NCI-H526 treated with DMSO at 0.1 percent for 48 hours (cell line): ENCODE measurements around the gene PNO1.
"Not testable (repeated sequence)": the region's sequence is repeated elsewhere in the genome, so short reads cannot be mapped to it uniquely, and the experiment has no call there.

ENCODE experiments used
- DNase-seq: peaks from one replicate; lab custom pipeline; 2025; lab: John Stamatoyannopoulos, UW

PNO1 gene

DNA sequence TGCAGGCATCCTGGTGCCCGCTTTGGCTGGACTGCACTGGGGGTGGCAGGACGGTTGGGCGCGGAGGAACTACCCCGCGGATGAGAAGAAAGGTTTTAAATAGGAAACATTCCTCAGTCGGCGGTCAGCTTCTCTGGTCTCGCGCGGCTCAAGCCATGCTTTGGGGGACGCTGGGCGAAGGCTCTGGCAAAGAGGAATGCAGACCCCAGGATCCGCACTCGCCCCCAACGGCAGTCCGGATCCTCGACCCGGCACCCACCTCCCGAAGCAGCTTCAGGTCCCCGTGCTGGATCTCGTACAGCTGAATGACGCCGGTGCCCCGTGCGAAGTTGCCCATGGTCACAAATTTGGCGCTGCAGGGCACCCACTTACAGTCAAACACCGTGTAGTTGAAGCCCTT lies 686 bp upstream of the PNO1 start:
- DNase-seq, result no peak

DNA sequence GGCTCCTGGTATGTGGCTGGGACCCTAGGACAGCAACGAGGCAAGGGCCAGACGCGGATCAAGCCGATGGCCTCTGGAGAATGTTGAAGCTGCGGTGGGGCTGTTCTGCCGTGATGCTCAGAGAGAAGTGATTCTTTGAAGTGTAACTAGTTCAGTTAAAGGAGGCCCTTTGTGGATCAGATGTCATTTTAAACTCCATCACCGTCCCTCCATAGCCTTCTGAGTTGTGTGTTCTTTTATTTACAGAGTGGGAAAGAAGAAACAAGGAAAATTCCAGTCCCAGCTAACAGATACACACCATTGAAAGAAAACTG lies 403 bp downstream of the PNO1 start:
- DNase-seq, result no peak

DNA sequence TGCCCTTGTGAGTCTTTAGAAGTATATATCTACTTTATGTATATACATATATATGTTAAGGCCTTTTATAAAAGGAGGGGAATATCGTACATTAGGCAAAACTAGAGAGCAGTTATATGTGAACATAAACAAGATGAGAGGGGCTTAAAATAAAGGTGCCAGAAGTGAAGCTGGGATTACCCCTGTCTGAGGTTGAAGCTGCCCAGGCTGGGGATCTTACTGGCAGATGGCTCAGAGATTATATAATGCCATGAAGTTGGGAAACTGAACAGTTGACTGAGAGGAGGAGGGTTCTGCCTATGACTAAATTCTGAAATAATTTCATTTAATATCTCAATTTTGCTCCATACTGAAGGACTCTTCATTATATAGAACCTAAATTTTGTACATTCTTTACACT lies 6.0 kb downstream of the PNO1 start:
- DNase-seq, result no peak

DNA sequence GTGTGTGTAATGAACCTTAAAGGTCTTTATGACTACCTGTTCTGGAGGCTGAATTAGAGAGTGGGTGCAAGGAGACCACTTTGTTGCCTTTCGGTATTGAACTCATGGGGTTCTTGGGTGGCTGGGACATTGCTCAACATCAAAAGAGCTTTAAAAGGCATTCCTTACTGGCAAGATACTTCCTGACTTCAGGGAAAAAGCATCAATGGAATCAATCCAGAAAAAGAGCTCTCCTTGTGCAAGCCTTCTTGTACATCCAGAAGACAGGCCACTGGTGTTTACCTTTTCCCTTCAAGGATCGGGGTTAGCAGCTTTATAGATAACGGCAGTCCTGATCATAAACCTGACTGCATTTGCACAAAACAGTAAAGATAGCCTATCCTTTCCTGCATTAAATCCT lies 9.5 kb downstream of the PNO1 start:
- no peak for DNase-seq

DNA sequence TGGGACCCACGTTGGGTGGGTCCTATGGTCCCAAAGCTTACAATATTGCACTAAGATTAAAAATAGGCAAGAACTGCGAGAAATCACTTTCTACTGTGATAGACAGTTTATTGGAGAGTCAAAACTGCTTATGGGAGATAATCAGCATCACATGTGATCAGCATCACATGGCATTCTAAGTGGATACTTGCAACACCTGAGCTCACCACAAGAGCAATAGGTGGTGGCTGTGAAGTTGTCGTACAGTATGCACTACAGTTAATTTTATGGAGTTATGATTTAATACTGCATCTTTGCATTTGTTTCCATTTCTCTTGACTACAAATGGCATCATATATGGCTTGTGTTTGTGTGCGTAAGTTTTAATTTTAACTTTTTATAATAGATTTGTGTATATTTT lies 11.6 kb downstream of the PNO1 start:
- no peak for DNase-seq

DNA sequence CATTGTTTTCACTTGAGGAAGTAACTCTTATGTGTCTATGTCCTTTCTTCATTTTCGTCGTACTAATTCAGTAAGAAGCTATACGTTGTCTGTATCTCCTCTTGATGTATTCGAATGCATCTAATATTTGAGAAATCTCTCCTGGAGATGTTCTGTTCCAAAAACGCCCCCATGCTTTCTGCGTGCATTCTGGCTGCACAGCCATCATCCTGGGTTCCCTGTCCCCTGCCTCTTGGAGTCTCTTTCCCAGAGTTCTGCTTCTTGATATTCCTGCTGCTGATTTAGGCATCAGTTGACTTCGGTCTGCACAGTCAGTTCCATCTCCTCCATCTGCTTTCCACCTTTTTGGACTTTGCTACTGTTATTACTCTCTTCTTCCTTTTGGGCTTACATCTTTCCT lies 13.5 kb downstream of the PNO1 start:
- no peak for DNase-seq

DNA sequence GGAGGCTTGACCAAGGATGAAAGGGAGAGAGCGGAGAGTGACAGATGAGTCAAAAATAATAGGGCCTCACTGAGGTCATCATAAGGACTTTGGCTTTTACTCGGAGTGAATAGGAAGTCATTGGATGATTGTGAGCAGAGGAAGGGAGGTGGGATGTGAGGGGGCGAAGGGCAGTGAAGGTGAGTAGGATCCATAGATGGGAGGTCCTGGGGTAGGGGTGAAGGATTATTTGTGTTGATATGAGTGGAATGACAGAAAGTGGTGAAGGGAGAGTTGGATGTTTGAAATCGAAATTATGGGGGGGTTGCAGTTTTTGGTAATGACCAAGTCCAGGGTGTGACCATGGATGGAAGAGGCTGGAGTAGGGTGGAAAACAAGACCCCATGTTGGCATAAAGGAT lies 14.0 kb downstream of the PNO1 start:
- DNase-seq, result no peak

DNA sequence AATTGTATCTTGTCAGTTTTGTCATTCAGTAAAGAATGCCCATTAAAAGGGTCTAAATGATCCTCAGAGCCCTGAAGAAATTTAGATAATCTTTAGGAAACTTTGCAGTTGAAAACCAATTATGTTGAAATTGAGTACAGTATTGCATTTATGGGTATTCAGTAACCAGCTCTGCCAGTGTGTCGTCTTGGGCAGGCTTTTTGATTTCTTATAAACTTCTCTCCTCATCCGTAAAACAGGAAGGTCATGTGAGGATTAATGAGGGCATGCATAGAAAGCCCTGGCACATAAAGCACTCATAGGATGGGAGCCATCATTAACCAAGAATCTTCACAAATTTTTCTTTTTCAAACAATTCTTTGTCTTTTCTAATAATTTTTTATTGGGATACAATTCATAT lies 14.8 kb downstream of the PNO1 start:
- no peak for DNase-seq

DNA sequence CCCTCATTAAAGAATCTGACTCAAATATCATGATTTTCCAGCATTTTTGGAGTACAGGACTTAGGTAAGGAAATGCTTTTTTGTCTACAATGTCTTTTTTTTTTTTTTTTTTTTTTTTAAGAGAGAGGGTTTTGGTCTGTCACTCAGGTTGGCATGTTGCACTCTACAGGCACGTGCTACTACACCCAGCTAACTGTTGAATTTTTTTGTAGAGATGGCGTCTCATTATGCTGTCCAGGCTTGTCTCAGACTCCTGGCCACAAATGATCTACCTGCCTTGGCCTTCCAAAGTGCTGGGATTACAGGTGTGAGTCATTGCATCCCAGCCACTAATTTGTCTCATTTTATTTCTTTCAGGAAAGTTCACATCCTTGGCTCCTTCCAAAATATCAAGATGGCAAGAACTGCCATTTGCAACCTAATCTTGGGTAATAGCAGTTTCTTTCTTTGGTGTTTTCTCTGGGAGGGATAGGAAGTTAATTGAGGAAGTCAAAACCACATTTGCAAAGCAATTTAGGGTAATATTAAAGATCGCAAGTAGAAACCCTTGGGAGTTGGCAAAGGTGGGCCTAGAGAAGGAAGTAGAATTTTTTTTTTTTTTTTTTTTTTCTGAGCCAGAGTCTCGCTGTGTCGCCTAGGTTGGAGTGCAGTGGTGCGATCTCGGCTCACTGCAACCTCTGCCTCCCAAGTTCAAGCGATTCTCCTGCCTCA lies 15.5 kb downstream of the PNO1 start:
- DNase-seq, result no peak

DNA sequence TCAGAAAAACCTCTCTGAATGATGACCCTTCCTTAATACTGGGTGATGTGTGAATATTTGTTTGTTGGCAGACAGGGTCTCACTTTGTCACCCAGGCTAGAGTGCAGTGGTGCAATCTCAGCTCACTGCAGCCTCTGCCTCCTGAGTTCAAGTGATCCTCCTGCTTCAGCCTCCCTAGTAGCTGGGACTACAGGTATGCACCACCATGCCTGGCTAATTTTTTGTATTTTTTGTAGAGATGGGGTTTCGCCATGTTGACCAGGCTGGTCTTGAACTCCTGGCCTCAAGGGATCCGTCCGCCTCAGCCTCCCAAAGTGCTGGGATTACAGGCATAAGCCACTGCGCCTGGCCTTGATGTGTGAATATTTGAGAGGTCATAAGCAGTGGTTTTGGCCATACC lies 17.5 kb downstream of the PNO1 start:
- not testable (repeated sequence) for DNase-seq

DNA sequence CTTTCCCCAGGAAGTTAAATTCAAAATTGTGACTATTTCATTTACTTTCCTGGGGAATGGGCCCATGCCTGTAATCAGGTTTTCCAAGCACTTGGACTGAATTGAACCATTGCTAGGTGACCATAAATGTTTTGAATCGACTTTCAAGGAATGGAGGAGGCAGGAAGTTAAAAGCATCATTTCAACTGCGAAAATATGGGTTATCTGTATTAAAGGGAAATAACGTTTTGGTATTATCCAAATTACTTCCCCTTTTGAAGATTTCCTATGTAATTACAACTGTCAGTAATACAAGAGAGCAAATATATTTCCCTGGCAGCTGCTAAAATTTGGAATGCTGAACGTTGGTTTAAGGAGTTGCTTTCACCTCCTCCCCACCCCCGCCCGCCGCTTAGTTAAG lies 19.0 kb downstream of the PNO1 start:
- no peak for DNase-seq

DNA sequence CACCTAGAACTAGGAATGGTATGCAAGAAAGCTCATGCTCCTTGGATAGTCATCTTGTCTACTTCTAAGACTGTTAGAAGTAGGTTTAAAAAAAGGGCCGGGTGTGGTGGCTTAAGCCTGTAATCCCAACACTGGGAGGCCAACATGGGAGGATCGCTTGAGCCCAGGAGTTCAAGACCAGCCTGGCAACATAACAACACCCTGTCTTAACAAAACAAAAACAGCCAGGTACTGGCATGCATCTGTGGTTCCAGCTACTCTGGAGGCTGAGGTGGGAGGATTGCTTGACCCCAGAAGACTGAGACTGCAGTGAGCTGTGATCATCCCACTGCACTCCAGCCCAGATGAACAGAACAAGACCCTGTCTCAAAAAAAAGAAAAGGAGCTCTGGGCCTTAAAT lies 19.9 kb downstream of the PNO1 start:
- DNase-seq, result no peak

DNA sequence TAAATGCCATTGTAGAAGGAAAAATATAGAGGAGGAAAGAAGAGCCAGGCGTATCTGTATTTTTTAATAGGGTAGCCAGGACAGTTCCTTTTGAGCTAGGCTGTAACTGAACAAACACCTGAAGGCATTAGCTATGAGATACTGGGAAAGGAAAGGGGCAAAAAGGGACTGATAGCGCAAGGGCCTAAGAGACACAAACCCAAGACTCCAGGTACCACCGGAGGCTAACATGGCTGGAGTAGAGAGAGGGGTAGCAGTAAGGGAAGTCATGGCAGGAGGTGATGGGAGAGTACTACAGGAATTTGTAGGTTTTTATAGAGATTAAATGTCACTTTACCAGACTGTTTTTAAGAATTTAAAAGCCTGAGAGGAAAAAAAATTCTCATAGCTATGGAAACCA lies 20.7 kb downstream of the PNO1 start:
- no peak for DNase-seq

DNA sequence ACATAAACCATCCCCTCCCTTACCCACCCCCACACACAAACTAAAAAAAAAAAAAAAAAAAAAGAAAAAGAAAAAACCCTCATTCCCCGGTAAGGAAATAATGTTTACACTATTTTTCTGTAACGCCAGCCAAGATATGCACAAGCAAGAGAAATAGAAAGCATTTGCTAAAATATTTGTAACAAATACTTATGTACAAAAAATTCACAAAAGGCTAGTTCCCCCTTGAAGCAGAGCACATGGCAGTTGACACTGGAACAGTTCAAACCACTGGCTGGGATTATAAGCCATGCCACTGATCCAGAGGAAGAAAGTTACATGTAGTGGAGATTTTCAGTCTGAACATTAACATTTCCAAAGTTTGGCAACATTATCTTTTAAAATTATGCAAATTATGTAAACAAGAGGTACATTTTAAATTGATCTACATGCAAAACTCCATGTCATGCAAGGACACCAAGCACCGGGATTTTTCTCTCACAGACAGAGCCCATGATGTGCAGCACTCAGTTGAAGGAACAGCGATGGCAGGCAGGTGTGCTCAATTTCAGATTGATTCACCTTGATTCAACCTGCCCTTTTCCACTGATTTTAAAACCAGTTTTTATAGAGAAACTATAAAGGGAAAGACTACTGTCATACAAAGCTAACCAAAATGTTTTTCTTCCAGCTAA lies 21.4 kb downstream of the PNO1 start:
- DNase-seq, result no peak

DNA sequence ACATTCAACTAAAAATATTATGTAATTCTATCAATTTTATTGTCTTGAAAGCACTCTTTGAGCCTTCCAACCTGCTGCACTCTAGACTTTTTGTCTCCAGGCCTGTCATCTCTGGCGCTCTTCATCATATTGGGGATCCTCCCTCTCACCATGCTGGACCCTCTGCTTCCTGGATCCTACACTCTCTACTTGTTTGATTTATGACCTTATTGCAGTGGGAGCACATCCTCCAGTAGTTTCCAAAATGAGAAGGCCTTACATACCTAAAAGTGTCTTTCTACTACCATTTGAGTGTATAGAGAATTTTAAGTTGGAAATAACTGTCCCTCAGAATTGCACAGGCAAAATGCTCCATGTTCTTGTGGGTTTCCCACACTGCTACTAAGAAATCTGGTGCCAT lies 25.2 kb downstream of the PNO1 start:
- DNase-seq, result no peak

DNA sequence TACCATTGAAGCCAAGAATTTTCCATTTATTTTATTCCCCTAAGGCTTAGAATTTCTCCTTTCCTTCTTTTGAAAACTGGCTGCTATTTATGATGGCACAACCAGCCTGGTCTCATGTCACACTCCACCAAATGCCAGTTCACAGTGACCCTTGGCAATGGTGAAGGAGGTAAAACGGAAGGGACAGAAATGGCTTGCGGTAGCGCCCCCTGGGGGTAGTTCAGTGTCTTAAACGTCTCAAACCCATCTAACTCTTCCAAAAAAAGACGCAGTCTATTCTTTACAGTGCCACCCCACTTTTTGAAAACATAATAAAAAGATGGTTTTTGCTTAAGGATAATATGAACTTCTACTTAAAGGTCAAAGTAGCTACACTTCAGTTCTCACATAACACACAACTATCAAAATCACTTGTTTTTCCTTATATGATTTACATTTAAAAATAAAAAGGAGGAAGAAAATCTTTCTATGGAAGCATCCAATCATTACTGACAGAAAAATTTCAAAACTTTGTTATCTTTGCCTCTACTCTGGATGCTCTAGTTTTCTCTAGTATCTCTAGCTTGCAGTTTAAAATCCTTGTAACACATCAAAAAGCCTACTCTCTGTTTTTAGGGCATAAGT lies 28.0 kb downstream of the PNO1 start:
- DNase-seq, result no peak

DNA sequence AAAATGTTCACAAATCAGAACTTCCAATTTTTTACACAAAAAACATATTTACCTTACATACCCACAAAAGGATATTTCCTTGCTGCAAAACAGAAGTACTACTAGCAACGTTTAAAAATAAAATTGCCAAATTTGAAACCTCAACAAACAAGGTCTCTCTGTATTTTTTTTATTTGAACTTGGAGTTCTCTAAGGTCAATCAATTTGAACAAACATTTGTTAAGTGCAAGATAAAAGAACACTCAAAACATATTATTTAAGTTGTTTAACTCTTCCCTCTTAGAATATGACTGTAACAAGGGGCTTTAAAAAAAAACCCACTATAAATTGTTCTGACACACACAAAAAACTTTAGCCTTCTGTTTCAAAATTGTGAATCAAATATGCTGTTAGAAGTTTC lies 29.6 kb downstream of the PNO1 start:
- DNase-seq, result no peak

DNA sequence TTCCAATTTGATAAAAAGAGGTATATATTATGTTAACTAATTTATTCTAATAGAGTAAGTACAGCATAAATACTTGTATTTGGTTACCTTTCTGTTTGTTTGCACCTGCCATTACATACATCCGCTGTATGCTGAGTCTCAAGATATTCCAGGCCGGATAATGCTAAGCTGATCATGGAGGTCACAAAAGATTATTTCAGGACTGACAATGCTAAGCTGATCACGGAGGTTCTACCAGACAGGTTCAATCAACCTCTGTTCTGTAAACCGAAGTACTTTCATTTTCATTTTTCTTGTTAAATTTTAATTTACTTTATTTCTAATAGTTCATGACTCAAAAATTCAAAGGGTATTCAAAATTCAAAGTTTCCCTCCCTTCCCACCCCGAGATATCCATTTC lies 31.1 kb downstream of the PNO1 start:
- no peak for DNase-seq

DNA sequence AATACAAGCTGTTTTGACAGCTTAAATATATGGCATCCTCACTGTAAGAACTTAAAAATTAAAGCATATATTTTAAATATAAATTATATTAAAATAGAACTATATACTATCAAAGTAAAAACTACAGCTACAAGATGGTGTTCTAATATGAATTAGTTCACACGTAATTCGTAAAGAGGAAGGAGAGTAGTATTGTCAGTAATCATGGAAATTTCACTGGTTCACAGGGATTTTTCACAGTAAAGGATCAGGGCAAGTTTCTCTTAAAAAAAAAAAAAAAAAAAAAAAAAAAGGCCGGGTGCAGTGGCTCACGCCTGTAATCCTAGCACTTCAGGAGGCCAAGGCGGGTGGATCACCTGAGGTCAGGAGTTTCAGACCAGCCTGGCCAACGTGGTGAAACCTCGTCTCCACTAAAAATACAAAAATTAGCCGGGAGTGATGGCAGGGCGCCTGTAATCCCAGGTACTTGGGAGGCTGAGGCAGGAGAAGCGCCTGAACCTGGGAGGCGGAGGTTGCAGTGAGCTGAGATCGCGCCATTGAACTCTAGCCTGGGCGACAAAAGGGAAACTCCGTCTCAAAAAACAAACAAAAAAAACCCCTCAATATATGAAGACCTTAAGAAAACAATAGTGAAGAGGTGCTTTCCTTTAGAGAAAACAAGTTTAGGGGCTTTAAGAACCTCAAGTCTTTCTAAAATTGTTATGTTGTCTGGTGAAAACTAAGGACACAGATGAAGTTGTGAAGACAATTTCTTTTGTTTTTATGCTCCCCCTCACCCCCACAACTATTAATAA lies 32.5 kb downstream of the PNO1 start:
- DNase-seq, result no peak

DNA sequence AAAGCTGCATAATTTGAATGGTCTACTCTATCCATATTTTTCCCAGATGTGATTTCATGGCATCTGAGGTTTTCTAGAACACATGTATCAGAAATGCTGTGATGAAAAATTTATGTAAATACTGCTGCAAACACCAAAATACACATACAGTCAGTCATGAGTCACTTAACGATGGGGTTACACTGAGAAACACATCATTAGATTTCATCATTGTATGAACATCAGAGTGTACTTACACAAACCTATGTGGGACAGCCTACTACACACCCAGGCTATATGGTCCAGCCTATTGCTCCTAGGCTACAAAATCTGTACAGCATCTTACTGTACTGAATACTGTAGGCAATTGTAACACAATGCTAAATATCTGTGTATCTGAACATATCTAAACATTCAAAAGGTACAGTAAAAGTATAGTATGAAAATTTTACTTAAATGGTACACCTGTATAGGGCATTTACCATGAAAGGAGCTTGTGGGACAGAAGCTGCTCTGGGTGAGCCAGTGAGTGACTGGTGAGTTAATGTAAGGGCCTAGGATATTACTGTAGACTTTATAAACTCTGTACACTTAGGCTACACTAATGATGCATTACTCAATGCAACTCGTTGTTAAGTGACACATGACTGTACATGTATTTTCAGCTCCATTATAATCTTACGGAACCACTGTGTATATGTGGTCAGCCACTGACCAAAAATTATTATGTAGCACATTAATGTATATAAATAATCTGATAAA lies 33.5 kb downstream of the PNO1 start:
- DNase-seq, result no peak

DNA sequence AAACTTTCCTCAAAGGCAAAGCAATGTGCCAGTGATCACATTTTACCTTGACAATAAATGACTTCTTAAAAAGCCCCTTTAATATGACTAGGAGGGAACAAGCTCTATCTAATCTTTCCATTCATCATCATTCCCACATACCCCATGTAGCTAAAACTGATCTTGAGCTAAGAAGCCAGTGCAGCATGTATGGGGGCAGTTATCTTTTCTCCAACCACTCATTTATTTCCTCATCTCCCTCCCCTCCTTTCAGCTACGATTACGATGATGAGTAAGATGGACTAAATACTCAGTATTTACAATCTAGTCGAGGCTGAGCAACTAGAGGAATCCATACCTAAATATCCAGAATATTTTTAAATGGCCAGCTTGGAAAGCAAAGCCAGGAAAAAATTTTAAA lies 35.5 kb downstream of the PNO1 start:
- no peak for DNase-seq

DNA sequence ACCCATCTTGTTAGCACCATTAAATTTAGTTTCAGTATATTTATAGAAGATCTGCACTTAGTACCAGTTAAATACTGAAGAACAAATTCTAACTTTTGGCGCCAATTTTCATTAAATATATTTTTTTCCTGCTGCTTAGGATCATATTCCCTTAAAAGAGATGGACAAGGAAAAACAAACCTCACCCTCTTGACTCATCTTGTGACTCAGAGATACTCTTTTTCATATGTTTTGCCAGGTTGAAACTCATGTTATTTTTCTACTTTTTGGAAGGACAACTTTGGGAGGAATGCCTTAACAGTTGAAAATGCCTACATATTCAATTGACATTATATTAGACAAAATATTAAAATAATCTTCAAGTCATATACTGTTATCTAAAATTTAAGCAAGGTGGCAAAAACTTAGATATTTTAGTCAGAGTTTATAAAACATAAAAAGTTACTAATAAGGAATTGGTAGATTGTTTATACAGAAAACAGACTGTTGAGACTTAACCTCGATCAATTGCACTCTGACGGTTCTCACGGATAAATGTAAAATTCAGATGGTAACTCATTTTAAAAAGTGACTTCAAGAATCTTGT lies 36.2 kb downstream of the PNO1 start:
- DNase-seq, result no peak
